ENCODE measurements around the gene ASCC3. TPM values are rescaled to one million over a fixed set of nuclear protein-coding genes. Genes with fewer than 3 reads are reported as not detected.

Gene ASCC3
- total RNA-seq, 4 donors from 2014 or later: 21.2 to 41.4 (median 28.5) TPM

GRCh38 chr6:100630536-100630935, 250.6 kb downstream of the ASCC3 start:
- 71 to 90% methylated on average over 2 of the region's 2 CpGs for WGBS, 2 donors (ENCODE audit: low coverage in 1 of 2)
- Histone ChIP-seq H3K27me3 (no peaks in the 10 kb centered on the region), H3K4me1 (no peaks in the 10 kb centered on the region), H3K27ac (no peak overlapping the region), H3K4me3 (no peak overlapping the region), H3K9me3 (no peaks in the 10 kb centered on the region), H3K36me3 (peaks cover 0 to 23% of the 10 kb centered on the region in 2 donors)
- no peak for ATAC-seq
- no peak for TF ChIP-seq CTCF (IDR thresholded peaks at IDR 0.05)
- TF ChIP-seq POLR2AphosphoS5 (IDR thresholded peaks at IDR 0.05): no peak
- no peak for TF ChIP-seq POLR2A (IDR thresholded peaks at IDR 0.05)
- no peak for TF ChIP-seq EP300 (IDR thresholded peaks at IDR 0.05)

- ATAC-seq: no peak
- Histone ChIP-seq H3K4me3 (no peak overlapping the region), H3K4me1 (no peaks in the 10 kb centered on the region), H3K27ac (no peak overlapping the region), H3K27me3 (no peaks in the 10 kb centered on the region), H3K9me3 (no peaks in the 10 kb centered on the region), H3K36me3 (peaks cover 0 to 36% of the 10 kb centered on the region in 2 donors)
- WGBS, 2 donors (ENCODE audit: low coverage in 1 of 2): 92 to 93% methylated on average over 3 of the region's 3 CpGs
- TF ChIP-seq CTCF (IDR thresholded peaks at IDR 0.05) (no peak), EP300 (IDR thresholded peaks at IDR 0.05) (no peak), POLR2AphosphoS5 (IDR thresholded peaks at IDR 0.05) (no peak), POLR2A (IDR thresholded peaks at IDR 0.05) (no peak)
Observed at GRCh38 chr6:100627911-100628758, 253.0 kb downstream of the ASCC3 start.

- peaks cover 0 to 48% of the 10 kb centered on the region in 2 donors for H3K36me3 ChIP-seq
- 83 to 91% methylated on average over 1 of the region's 1 CpG for WGBS, 2 donors (ENCODE audit: low coverage in 1 of 2)
- H3K4me3 ChIP-seq: no peak overlapping the region
- no peaks in the 10 kb centered on the region for H3K9me3 ChIP-seq
- no peaks in the 10 kb centered on the region for H3K27me3 ChIP-seq
- no peak for ATAC-seq
- TF ChIP-seq POLR2AphosphoS5 (IDR thresholded peaks at IDR 0.05) (no peak), CTCF (IDR thresholded peaks at IDR 0.05) (no peak), EP300 (IDR thresholded peaks at IDR 0.05) (no peak), POLR2A (IDR thresholded peaks at IDR 0.05) (no peak)
- H3K4me1 ChIP-seq: no peaks in the 10 kb centered on the region
- H3K27ac ChIP-seq: no peak overlapping the region
Observed at GRCh38 chr6:100626721-100627120, 254.4 kb downstream of the ASCC3 start.

GRCh38 chr6:100622907-100623692, 258.0 kb downstream of the ASCC3 start:
- Histone ChIP-seq H3K27ac (no peak overlapping the region), H3K27me3 (no peaks in the 10 kb centered on the region), H3K36me3 (peaks cover 0 to 58% of the 10 kb centered on the region in 2 donors), H3K4me1 (no peaks in the 10 kb centered on the region), H3K4me3 (no peak overlapping the region), H3K9me3 (no peaks in the 10 kb centered on the region)
- ATAC-seq: no peak
- WGBS, 2 donors (ENCODE audit: low coverage in 1 of 2): 87 to 90% methylated on average over 2 of the region's 2 CpGs
- TF ChIP-seq POLR2AphosphoS5 (IDR thresholded peaks at IDR 0.05) (no peak), POLR2A (IDR thresholded peaks at IDR 0.05) (no peak), EP300 (IDR thresholded peaks at IDR 0.05) (no peak), CTCF (IDR thresholded peaks at IDR 0.05) (no peak)
